ENCODE data around the gene EIF2AK3. TPM values are rescaled to one million over a fixed set of nuclear protein-coding genes. Genes with fewer than 3 reads are reported as not detected.

EIF2AK3 gene
- total and polyA plus RNA-seq, 10 of the 15 experiments (the other 5 are each of a cell fraction or from before 2014, with no cell fraction given): 5.0 to 44.7 (median 22.4) TPM

GRCh38 chr2:88600038-88600465 is 27.2 kb downstream of the EIF2AK3 start (continued):
- peak; percentile 94 for TF ChIP-seq SKIL (IDR thresholded peaks at IDR 0.05; ENCODE audit: low read depth, poor library complexity, severe bottlenecking)
- TF ChIP-seq GATAD2B (conservative IDR thresholded peaks at IDR 0.05; ENCODE audit: low read depth): no peak
- peak; percentile 46; the same call in 1 of the 2 replicates for TF ChIP-seq POLR2AphosphoS5 (IDR thresholded peaks at IDR 0.05; ENCODE audit: low read length)
- no peak; the same call in 1 of the 2 replicates for TF ChIP-seq SIN3A (IDR thresholded peaks at IDR 0.05; ENCODE audit: low read depth, low read length)
- 0 out of 2 replicates have a peak, but pooled peaks have one; percentile 25 for TF ChIP-seq RCOR1 (conservative IDR thresholded peaks at IDR 0.05; ENCODE audit: low read depth, low read length)
- TF ChIP-seq FOXM1 (IDR thresholded peaks at IDR 0.05; ENCODE audit: low read depth, low read length): peak; percentile 97; the same call in 1 of the 2 replicates
- no peak for TF ChIP-seq CBX5 (IDR thresholded peaks at IDR 0.05; ENCODE audit: low read depth)
- peak; percentile 93 for TF ChIP-seq PKNOX1 (IDR thresholded peaks at IDR 0.05)
- peak; percentile 61 for TF ChIP-seq MEF2B (IDR thresholded peaks at IDR 0.05; ENCODE audit: partially characterized antibody, poor library complexity, severe bottlenecking)
- TF ChIP-seq LARP7 (IDR thresholded peaks at IDR 0.05): no peak
- TF ChIP-seq SUZ12 (IDR thresholded peaks at IDR 0.05; ENCODE audit: unreplicated experiment): no peak
- no peak for TF ChIP-seq SP1 (IDR thresholded peaks at IDR 0.05; ENCODE audit: low read depth, low read length)
- no peak for TF ChIP-seq HDGF (IDR thresholded peaks at IDR 0.05)
- 0 out of 2 replicates have a peak, but pooled peaks have one; percentile 56 for TF ChIP-seq YY1 (IDR thresholded peaks at IDR 0.05; ENCODE audit: low read depth, low read length)
- no peak for TF ChIP-seq E2F4 (IDR thresholded peaks at IDR 0.05; ENCODE audit: low read depth, low read length)
- TF ChIP-seq MAX (IDR thresholded peaks at IDR 0.05; ENCODE audit: low read depth, low read length): no peak
- TF ChIP-seq BCL11A (IDR thresholded peaks at IDR 0.05; ENCODE audit: low read depth, low read length): peak; percentile 93
- no peak for TF ChIP-seq BRCA1 (IDR thresholded peaks at IDR 0.05; ENCODE audit: low read depth, low read length)
- TF ChIP-seq NR2C2 (IDR thresholded peaks at IDR 0.05; ENCODE audit: borderline replicate concordance, control insufficient read depth, insufficient read length, low read depth): no peak
- no peak for TF ChIP-seq STAT1 (conservative IDR thresholded peaks at IDR 0.05)
- TF ChIP-seq JUNB (IDR thresholded peaks at IDR 0.05): peak; percentile 98
- TF ChIP-seq MTA3 (IDR thresholded peaks at IDR 0.05; ENCODE audit: borderline replicate concordance, low read length): peak; percentile 79; the same call in 1 of the 2 replicates
- TF ChIP-seq SMAD5 (IDR thresholded peaks at IDR 0.05; ENCODE audit: low read depth): no peak
- peak; percentile 83 for TF ChIP-seq MTA2 (IDR thresholded peaks at IDR 0.05; ENCODE audit: low read depth)
- no peak for TF ChIP-seq YBX1 (IDR thresholded peaks at IDR 0.05)
- TF ChIP-seq IRF4 (IDR thresholded peaks at IDR 0.05; ENCODE audit: low read depth, low read length): peak; percentile 93
